HL-60 (cell line): ENCODE data around the gene KRT2.
"Not testable (repeated sequence)": the region's sequence is repeated elsewhere in the genome, so short reads cannot be mapped to it uniquely, and the experiment has no call there.

Experiments
- DNase-seq, 2 experiments: peaks; one replicate each; pipeline ENCODE4 v3.0.0-alpha.2; 2010 to 2020; ENCODE audit warnings: low read depth in 1 of 2, low spot score in 1 of 2
- H3K27ac ChIP-seq: fragments of 250-450 bp; sonication (Bioruptor Pico); replicated peaks from 2 replicates; pipeline ENCODE4 v1.5.1; 2020; ENCODE audit warnings: mild to moderate bottlenecking, moderate library complexity
- H3K27me3 ChIP-seq: fragments of 250-450 bp; sonication (Bioruptor Pico); 2 replicates; pipeline ENCODE4 v1.5.1; 2021; ENCODE audit warnings: mild to moderate bottlenecking, moderate library complexity; ENCODE audit not compliant: insufficient read depth, poor library complexity, severe bottlenecking
- H3K4me3 ChIP-seq: replicated peaks from 2 replicates; pipeline ENCODE4 v1.5.1; 2011; ENCODE audit warnings: mild to moderate bottlenecking, control low read depth, low read length; ENCODE audit not compliant: insufficient read depth
- CTCF ChIP-seq: IDR thresholded peaks from one replicate; pipeline ENCODE4 v1.5.1; 2011; ENCODE audit warnings: low read length, control low read depth, inconsistent platforms; ENCODE audit not compliant: insufficient read depth
- GABPA ChIP-seq: IDR thresholded peaks from 2 replicates; pipeline ENCODE4 v1.6.1; 2012; ENCODE audit warnings: low read depth
- POLR2AphosphoS5 ChIP-seq: IDR thresholded peaks from 2 replicates; pipeline ENCODE4 v1.6.1; 2012; ENCODE audit warnings: low read depth
- REST ChIP-seq: IDR thresholded peaks from 2 replicates; pipeline ENCODE4 v1.6.1; 2012; ENCODE audit warnings: low read depth; ENCODE audit not compliant: insufficient replicate concordance
- SPI1 ChIP-seq: IDR thresholded peaks from 2 replicates; pipeline ENCODE4 v1.6.1; 2012; ENCODE audit warnings: low read depth, mild to moderate bottlenecking, borderline replicate concordance

The KRT2 gene

GRCh38 chr12:52670506-52670905, 18.5 kb upstream of the KRT2 start:
- DNase-seq, result no peak
- TF ChIP-seq REST (no peak), GABPA (no peak), CTCF (no peak), POLR2AphosphoS5 (no peak), SPI1 (no peak)
- Histone ChIP-seq H3K27ac (no peak overlapping the region), H3K27me3 (no peaks in the 10 kb centered on the region), H3K4me3 (no peak overlapping the region)

GRCh38 chr12:52669941-52670340, 17.9 kb upstream of the KRT2 start:
- not testable (repeated sequence) for H3K27ac ChIP-seq, DNase-seq, H3K4me3 ChIP-seq, H3K27me3 ChIP-seq

- no peaks in the 10 kb centered on the region for H3K27me3 ChIP-seq
- no peak for DNase-seq
- TF ChIP-seq REST (no peak), SPI1 (no peak), POLR2AphosphoS5 (no peak), CTCF (no peak), GABPA (no peak)
- no peak overlapping the region for H3K27ac ChIP-seq
- no peak overlapping the region for H3K4me3 ChIP-seq
Measured at GRCh38 chr12:52669426-52669825, 17.4 kb upstream of the KRT2 start.

GRCh38 chr12:52667931-52668330, 15.9 kb upstream of the KRT2 start:
- H3K4me3 ChIP-seq, result no peak overlapping the region
- peaks cover 2% of the 10 kb centered on the region for H3K27me3 ChIP-seq
- no peak for DNase-seq
- no peak overlapping the region for H3K27ac ChIP-seq
- TF ChIP-seq GABPA (no peak), CTCF (no peak), REST (no peak), POLR2AphosphoS5 (no peak), SPI1 (no peak)
